GM12872 (cell line): ENCODE measurements around the gene THAP7.

Experiments used
- TF ChIP-seq, protein P1 (sequence below): IDR thresholded peaks from 3 replicates; pipeline ENCODE4 v1.5.1; 2011; ENCODE audit warnings: low read depth, mild to moderate bottlenecking, low read length, moderate library complexity; ENCODE audit not compliant: insufficient read depth

The THAP7 gene

DNA sequence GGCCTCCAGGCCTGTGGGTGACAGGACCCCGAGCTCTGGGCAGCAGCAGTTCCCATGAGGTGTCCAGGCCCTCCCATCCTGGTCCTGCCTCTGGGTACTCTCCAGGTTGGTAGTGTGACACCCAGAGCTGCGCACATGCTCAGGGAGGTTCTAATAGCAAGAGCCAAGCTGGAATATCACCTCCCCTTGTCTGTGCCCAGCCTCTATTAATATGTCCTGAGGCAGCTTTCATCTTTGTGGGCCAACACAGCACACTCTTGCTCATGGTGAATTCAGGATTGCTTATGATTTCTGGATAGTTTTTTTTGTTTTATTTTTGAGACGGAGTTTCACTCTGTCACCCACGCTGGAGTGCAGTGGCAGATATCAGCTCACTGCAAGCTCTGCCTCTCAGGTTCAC lies 16.4 kb upstream of the THAP7 start:
- TF ChIP-seq, protein P1, sequence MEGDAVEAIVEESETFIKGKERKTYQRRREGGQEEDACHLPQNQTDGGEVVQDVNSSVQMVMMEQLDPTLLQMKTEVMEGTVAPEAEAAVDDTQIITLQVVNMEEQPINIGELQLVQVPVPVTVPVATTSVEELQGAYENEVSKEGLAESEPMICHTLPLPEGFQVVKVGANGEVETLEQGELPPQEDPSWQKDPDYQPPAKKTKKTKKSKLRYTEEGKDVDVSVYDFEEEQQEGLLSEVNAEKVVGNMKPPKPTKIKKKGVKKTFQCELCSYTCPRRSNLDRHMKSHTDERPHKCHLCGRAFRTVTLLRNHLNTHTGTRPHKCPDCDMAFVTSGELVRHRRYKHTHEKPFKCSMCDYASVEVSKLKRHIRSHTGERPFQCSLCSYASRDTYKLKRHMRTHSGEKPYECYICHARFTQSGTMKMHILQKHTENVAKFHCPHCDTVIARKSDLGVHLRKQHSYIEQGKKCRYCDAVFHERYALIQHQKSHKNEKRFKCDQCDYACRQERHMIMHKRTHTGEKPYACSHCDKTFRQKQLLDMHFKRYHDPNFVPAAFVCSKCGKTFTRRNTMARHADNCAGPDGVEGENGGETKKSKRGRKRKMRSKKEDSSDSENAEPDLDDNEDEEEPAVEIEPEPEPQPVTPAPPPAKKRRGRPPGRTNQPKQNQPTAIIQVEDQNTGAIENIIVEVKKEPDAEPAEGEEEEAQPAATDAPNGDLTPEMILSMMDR: no peak

DNA sequence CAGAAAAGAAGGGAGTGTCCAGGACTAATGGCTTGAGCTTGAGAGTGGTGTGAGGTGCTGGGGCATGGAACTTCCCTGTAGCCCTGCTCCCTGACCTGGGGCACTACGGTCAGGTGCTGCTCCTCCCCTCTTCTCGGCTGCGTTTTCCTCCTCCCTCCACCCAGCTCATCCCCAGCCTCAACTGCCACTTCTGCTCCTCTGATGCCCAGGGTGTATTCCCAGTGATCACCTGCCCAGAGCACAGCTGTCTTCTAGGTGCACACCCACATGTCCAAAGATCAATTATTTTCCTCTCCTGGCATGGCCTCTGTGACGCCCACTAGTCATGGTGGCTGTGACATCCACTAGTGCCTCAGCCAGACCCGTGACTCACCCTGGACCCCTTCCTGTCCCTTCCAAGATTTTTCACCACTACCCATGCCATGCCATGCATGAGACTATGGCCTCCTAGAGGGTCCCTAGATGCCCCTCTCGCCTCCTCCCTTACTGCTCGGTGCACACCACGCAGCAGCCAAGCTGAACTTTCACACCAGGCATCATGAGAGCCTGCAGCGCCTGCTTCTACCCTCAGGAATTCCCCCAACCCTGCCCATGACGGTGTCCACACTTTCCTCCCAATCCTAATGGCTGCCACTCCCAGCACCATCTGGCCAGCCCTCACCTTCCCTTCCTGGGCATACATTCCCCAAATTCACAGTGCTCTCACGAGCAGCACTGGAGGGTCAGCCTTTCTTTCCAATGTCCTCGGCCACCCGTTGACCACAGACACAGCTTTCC lies 14.9 kb upstream of the THAP7 start:
- TF ChIP-seq, protein P1: no peak

DNA sequence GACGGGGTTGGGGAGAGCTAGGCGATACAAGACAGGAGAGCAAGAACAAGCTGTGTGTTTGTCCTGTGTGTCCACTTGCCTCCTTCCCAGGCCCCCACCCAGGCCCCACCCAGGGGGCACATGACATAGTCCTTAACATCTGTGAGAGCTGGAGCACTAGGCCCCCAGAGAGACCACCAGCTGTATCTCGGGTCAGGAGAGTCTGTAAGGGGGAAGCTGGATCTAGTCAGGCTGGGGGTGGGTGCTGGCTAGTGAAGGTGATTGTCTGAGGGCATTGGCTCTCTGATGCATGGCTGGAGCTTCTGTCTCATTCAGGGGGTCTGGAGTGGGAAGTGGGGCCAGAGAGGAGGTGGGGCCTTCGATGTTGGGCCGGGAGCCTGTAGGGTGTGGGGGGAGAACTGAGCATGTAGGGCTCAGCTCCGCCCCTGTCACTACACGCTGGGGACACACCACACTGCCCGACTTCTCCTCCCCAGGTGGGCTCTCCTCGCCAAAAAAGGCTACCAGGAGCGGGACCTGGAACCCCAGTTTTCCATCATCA lies 13.6 kb upstream of the THAP7 start:
- TF ChIP-seq, protein P1: no peak

DNA sequence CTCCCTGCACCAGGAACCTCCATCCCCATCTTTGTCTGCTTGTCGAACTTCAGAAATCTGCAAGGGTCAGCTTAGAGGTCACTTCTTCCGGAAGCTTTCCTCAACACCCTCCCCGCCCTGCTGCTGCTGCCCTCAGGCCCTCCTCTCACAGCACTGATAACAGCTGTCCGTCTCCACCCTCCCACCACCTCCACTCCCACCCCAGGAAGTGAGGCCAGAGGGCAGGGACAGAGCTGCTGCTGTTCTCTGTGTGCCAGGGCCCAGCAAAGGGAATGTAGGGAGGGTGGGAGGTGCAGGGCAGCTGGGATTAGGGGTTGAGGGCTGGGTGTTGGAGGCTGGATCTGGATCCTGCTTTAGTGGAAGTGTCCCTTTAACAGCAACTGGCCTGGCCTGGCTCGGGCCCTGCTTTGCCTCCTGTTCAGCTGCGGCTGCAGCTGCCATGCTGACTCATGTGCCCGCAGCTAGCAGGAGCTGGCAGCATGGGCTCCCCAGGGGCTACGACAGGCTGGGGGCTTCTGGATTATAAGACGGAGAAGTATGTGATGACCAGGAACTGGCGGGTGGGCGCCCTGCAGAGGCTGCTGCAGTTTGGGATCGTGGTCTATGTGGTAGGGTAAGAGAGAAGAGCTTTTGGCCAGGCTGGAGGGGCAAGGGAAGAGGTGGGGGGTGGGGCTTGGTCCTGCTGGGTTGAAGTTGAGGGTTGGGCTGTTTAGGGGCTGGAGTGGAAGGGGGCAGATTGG lies 13.0 kb upstream of the THAP7 start, which contains the start of gene P2RX6:
Gene P2RX6, plus strand, starts transcription at position 440 of the 740 bp plus-strand sequence. Its CDS starts 10 bp downstream, at position 450.
- TF ChIP-seq, protein P1: no peak

DNA sequence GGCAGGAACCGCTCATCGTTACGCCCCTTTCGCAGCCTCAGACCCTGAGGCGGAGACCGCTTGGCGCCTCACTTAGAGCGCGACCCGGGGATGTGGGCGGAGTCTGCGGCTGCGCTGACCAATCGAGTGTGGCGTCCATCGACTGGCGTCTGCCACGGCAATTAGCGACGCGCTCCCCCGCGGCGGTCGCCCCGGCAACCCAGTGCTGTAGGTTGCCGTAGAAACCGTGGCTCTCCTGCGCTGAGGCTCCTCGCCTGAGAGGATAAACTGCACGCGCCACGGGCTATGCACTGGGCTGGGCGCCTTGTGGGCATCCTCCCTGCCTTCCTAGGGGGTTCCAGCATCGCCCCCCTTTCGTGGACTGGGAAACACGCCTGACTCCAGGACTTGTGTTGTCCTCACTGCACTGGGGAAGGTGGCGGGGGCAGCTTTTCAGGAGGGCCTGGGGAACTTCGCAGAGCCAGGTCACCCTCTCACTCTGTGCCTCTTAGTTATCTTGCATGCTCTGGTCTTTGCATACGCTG lies 12.3 kb upstream of the THAP7 start:
- TF ChIP-seq, protein P1: no peak

DNA sequence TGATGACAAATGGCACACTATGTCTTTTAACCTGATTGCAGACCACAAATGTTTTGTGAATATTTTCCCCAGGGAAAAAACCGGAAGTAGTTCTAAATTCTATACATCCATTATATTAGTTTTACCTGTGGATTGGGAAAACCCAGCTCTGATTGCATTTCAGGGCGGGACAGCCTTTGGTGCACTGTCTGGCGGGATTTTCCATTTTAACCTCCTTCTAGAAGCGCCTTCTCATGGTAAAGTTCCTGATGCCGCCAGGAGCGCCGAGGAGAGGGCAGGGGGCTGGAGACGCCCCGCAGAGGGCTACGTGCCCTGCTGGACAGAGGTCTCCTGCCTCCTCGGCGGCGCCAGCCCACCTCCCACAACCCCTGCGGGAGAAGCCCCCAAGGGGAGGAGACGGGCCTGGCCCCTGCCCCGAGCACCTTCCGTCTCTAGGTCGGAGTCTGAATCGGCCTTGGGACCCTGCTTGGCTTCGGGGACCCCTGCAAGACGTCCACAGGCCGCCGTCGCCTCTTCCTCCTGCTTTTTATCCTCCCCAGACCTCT lies 11.8 kb upstream of the THAP7 start:
- TF ChIP-seq, protein P1: no peak
